SU-DHL-6 (cell line): ENCODE results near the gene SPSB1.

Experiments
- H2AFZ ChIP-seq: fragments of 200-600 bp; sonication (generic); 2 replicates; pipeline ENCODE4 v1.6.1; 2014; ENCODE audit warnings: low read depth, mild to moderate bottlenecking, moderate library complexity, mixed read lengths, antibody characterized with exemption, low read length; ENCODE audit not compliant: severe bottlenecking
- H3F3A ChIP-seq: fragments of 200-600 bp; shearing (Covaris generic); 2 replicates; pipeline ENCODE4 v1.6.0; 2016; ENCODE audit warnings: antibody characterized with exemption, mild to moderate bottlenecking; ENCODE audit not compliant: insufficient read depth
- H3K27ac ChIP-seq: fragments of 200-600 bp; sonication (generic); 2 replicates; pipeline ENCODE4 v1.5.1; 2016; ENCODE audit warnings: low read depth, mild to moderate bottlenecking, low read length, moderate library complexity, mixed read lengths
- H3K27me3 ChIP-seq: fragments of 200-600 bp; sonication (generic), shearing (Covaris generic); 2 replicates; pipeline ENCODE4 v1.6.0; 2014; ENCODE audit warnings: mild to moderate bottlenecking, low read length
- H3K36me3 ChIP-seq: fragments of 200-600 bp; sonication (generic); 2 replicates; pipeline ENCODE4 v1.6.1; 2014; ENCODE audit warnings: mild to moderate bottlenecking, low read length, mixed read lengths
- H3K4me2 ChIP-seq: fragments of 300-600, 200-600 bp; shearing (Covaris generic), sonication (generic); 2 replicates; pipeline ENCODE4 v1.6.0; 2014; ENCODE audit warnings: low read length, low read depth, mild to moderate bottlenecking; ENCODE audit not compliant: poor library complexity, severe bottlenecking
- H3K4me3 ChIP-seq: fragments of 200-600 bp; sonication (generic); 2 replicates; pipeline ENCODE4 v1.5.1; 2014; ENCODE audit warnings: antibody characterized with exemption, low read length, mild to moderate bottlenecking, mixed read lengths; ENCODE audit not compliant: insufficient read depth, poor library complexity, severe bottlenecking
- H3K79me2 ChIP-seq: fragments of 200-600 bp; sonication (generic); 2 replicates; pipeline ENCODE4 v1.6.1; 2014; ENCODE audit warnings: mild to moderate bottlenecking, low read length, moderate library complexity; ENCODE audit not compliant: insufficient read depth
- H3K9ac ChIP-seq: fragments of 200-600 bp; sonication (generic); 2 replicates; pipeline ENCODE4 v1.7.0; 2014; ENCODE audit warnings: mild to moderate bottlenecking, low read length
- H3K9me2 ChIP-seq: fragments of 200-600 bp; sonication (generic); replicated peaks from 2 replicates; pipeline ENCODE4 v1.6.1; 2014; ENCODE audit warnings: low read length; ENCODE audit not compliant: insufficient read depth
- H3K9me3 ChIP-seq: fragments of 200-600 bp; sonication (generic); 2 replicates; pipeline ENCODE4 v1.6.1; 2014; ENCODE audit warnings: low read length, mixed read lengths; ENCODE audit not compliant: insufficient read depth
- H4K20me1 ChIP-seq: fragments of 200-600 bp; sonication (generic); 2 replicates; pipeline ENCODE4 v1.6.1; 2014; ENCODE audit warnings: low read depth, mild to moderate bottlenecking, antibody characterized with exemption, low read length, moderate library complexity, mixed read lengths
- EZH2phosphoT487 ChIP-seq: fragments of 200-600 bp; sonication (generic), shearing (Covaris generic); conservative IDR thresholded peaks from 2 replicates; pipeline ENCODE4 v1.6.1; 2018; ENCODE audit warnings: mild to moderate bottlenecking, antibody characterized with exemption, low read length, moderate library complexity, mixed read lengths
- TF ChIP-seq, protein P1 (sequence below): fragments of 200-600 bp; sonication (generic); IDR thresholded peaks from one replicate; pipeline ENCODE4 v1.5.1; 2017; ENCODE audit warnings: antibody characterized with exemption, mild to moderate bottlenecking, low read length, moderate library complexity; ENCODE audit not compliant: insufficient read depth, poor library complexity, severe bottlenecking

The SPSB1 gene

DNA sequence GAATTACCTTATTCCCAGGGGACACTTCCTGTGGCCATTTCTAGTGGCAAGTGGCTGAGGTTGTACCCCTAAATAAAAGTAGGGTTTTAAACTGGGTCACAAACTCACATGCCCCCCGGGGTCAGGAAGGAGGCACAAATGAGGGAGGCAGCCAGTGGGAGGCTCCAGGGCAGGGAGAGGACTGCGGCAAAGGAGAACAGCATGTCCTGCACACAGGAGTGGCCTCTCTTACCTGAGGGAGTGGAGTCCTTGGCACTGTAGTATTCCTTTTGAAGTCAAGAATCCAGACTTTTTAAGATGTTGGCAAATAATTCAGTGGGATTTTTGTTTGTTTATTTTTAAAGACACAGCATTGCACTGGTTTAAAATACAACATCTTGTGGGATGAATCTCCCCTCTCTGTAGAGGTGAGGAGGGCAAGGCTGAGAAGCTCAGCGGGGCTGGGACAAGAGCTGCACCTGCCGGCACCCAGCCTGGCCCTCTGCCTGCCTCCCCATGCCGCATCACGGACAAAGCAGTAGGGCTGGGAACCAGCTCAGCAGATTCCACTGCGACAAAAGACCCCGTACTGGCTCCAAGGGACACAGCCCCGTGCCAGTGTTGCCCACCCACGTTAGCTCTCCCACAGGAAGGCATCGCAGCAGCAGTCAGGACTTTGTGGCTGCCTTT, 22.2 kb downstream of the SPSB1 start:
- Histone ChIP-seq H3K79me2 (no peaks in the 10 kb centered on the region), H3K36me3 (no peaks in the 10 kb centered on the region), H3K4me2 (no peak overlapping the region), H3K9me3 (no peaks in the 10 kb centered on the region), H3K4me3 (no peak overlapping the region), H3K9me2 (no peaks in the 10 kb centered on the region), H3K9ac (no peak overlapping the region), H4K20me1 (no peaks in the 10 kb centered on the region), H3K27me3 (no peaks in the 10 kb centered on the region), H3F3A (no peaks in the 10 kb centered on the region), H3K27ac (no peak overlapping the region), H2AFZ (no peak overlapping the region)
- no peak for TF ChIP-seq EZH2phosphoT487
- TF ChIP-seq, protein P1, sequence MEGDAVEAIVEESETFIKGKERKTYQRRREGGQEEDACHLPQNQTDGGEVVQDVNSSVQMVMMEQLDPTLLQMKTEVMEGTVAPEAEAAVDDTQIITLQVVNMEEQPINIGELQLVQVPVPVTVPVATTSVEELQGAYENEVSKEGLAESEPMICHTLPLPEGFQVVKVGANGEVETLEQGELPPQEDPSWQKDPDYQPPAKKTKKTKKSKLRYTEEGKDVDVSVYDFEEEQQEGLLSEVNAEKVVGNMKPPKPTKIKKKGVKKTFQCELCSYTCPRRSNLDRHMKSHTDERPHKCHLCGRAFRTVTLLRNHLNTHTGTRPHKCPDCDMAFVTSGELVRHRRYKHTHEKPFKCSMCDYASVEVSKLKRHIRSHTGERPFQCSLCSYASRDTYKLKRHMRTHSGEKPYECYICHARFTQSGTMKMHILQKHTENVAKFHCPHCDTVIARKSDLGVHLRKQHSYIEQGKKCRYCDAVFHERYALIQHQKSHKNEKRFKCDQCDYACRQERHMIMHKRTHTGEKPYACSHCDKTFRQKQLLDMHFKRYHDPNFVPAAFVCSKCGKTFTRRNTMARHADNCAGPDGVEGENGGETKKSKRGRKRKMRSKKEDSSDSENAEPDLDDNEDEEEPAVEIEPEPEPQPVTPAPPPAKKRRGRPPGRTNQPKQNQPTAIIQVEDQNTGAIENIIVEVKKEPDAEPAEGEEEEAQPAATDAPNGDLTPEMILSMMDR, result no peak

DNA sequence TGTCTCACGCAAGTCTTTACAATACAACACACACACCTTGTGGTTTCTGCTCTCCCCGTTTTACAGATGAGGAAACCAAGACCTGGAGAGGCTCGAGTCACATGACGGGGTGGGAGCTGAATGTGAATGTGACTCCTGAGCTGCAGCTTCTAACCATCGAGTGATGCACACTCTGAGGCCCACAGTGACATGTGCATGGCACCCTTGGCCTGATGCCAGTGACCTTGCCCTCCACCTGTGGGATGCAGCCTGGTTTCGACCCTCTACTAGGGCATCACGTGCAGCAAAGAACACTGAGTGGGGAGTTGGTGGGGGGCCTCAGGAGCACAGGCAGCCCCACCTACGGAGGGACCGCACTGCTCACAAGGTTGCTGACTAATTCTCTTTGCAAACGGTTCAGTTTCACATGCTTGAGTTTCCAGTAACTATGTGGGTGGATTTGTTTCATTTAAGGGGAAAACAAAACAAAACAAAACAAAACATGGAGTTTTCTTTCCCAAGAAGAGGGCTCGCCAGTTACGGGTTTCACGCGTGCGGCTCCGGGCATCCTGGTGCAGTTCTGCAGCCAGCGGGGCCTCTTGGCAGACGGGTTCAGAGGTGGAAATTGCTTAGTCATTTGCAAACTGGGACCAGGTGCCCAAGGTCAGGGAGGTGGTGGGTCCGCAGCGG, 22.9 kb downstream of the SPSB1 start:
- Histone ChIP-seq H3K4me2 (no peak overlapping the region), H3K4me3 (no peak overlapping the region), H3K9me2 (no peaks in the 10 kb centered on the region), H3K27me3 (no peaks in the 10 kb centered on the region), H2AFZ (no peak overlapping the region), H3K27ac (no peak overlapping the region), H4K20me1 (no peaks in the 10 kb centered on the region), H3K9me3 (no peaks in the 10 kb centered on the region), H3K36me3 (no peaks in the 10 kb centered on the region), H3K9ac (no peak overlapping the region), H3F3A (no peaks in the 10 kb centered on the region), H3K79me2 (no peaks in the 10 kb centered on the region)
- no peak for TF ChIP-seq EZH2phosphoT487
- TF ChIP-seq, protein P1, result no peak

DNA sequence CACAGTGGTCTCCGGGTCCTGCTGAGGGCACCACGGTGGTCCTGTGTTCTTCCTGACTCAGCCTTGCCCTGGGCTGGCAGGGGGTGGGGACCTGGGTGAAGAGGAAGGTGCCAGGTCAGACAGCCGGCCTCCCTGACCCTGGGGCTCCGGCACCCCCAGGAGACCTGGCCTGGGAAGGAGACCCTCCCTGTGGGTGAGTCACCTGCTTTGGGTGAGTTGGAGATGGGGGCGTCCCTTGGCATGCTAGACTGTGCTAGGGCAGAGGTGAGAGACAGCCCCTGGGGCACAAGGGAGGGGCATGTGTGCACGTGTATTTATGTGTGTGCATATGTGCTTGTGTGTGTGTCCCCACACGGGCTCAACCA, 23.4 kb downstream of the SPSB1 start:
- no peak for TF ChIP-seq EZH2phosphoT487
- TF ChIP-seq, protein P1, result no peak
- no peak overlapping the region for H3K9ac ChIP-seq
- no peaks in the 10 kb centered on the region for H4K20me1 ChIP-seq
- no peak overlapping the region for H3K4me2 ChIP-seq
- no peaks in the 10 kb centered on the region for H3F3A ChIP-seq
- no peak overlapping the region for H3K4me3 ChIP-seq
- H2AFZ ChIP-seq, result no peak overlapping the region
- no peaks in the 10 kb centered on the region for H3K9me2 ChIP-seq
- H3K27me3 ChIP-seq, result no peaks in the 10 kb centered on the region
- no peaks in the 10 kb centered on the region for H3K36me3 ChIP-seq
- no peaks in the 10 kb centered on the region for H3K9me3 ChIP-seq
- no peak overlapping the region for H3K27ac ChIP-seq
- no peaks in the 10 kb centered on the region for H3K79me2 ChIP-seq
